IPS-NIHi7 (cell line): ENCODE results near the gene FAF1.
"Not testable (repeated sequence)": the region's sequence is repeated elsewhere in the genome, so short reads cannot be mapped to it uniquely, and the experiment has no call there.

ENCODE experiments used
- DNase-seq: peaks from one replicate; pipeline ENCODE4 v3.0.0; 2012; ENCODE audit warnings: mixed read lengths; ENCODE audit errors: extremely low spot score

FAF1 gene

DNA sequence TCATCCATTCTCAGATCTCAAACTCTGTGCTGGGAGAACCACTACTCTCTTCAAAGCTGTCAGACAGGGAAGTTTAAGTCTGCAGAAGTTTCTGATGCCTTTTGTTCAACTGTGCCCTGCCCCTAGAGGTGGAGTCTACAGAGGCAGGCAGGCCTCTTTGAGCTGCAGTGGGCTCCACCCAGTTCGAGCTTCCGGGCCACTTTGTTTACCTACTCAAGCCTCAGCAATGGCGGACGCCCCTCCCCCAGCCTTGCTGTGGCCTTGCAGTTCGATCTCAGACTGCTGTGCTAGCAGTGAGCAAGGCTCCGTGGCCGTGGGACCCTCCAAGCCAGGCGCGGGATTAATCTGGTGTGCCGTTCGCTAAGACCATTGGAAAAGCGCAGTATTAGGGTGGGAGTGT is 49.7 kb downstream of the FAF1 start:
- DNase-seq, result not testable (repeated sequence)

GRCh38 chr1:50907610-50908009 is 52.5 kb downstream of the FAF1 start:
- not testable (repeated sequence) for DNase-seq

GRCh38 chr1:50906050-50906449 is 54.0 kb downstream of the FAF1 start:
- not testable (repeated sequence) for DNase-seq

DNA sequence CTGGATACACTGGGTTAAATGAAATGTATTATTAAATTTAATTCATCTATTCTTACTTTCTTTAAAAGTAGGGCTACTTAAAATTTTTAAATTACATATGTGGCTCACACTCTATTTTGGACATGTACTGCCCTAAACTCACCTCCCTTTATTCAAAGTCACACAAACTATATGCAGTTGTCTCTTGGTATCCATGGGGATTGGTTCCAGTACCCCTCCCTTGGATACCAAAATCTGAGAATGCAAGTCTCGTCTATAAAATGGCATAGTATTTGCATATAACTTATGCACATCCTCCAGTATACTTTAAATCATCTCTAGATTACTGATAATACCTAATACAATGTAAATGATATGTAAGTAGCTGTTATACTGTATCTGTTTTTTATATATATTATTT is 57.6 kb downstream of the FAF1 start:
- no peak for DNase-seq

- DNase-seq, result no peak
These were observed 58.2 kb downstream of the FAF1 start for GRCh38 chr1:50901872-50902271.

GRCh38 chr1:50898773-50899172 is 61.3 kb downstream of the FAF1 start:
- no peak for DNase-seq

- no peak for DNase-seq
These were observed 65.7 kb downstream of the FAF1 start for GRCh38 chr1:50894340-50894739.

DNA sequence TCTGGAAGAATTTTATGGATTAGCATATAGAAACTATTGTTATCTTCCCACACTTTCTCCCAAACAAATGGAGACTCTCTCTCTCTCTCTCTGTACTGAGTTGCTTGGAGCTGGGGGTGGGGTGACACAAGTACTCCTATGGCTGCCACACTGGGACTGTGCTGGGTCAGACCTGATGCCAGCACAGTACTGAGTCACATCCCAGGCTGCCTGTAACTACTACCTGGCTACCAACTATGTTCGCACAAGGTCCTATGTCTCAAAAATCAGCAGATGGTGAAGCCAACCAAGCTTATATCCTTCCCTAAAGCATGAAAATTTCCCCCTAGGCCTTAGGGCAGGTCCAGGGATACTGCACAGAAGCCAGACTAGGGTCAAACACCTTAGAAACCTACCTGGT is 66.6 kb downstream of the FAF1 start:
- DNase-seq, result no peak

DNA sequence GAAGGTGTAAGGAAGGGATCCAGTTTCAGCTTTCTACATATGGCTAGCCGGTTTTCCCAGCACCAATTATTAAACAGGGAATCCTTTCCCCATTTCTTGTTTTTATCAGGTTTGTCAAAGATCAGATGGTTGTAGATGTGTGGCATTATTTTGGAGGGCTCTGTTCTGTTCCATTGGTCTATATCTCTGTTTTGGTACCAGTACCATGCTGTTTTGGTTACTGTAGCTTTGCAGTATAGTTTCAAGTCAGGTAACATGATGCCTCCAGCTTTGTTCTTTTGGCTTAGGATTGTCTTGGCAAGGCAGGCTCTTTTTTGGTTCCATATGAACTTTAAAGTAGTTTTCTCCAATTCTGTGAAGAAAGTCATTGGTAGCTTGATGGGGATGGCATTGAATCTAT is 72.5 kb downstream of the FAF1 start:
- not testable (repeated sequence) for DNase-seq

- DNase-seq, result no peak
These were observed 79.7 kb downstream of the FAF1 start for GRCh38 chr1:50880373-50880772.

DNA sequence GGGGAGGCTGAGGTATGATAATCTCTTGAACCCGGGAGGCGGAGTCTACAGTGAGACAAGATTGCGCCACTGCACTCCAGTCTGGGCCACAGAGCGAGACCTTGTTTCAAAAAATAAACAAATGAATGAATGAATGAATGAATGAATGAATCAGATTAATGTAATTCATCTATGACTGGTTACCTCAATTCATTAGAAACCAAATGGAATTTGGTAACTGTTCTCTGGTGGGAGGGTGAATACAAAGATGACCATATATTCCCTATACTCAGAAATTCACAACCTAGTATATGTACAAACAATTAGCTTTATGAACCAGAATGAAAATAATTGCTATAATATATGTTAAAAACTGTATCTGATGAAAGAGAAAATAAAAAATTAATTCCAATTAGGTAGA is 80.9 kb downstream of the FAF1 start:
- DNase-seq, result no peak

GRCh38 chr1:50878434-50878833 is 81.6 kb downstream of the FAF1 start:
- no peak for DNase-seq

- DNase-seq, result no peak
These were observed 82.4 kb downstream of the FAF1 start for GRCh38 chr1:50877641-50878040.

DNA sequence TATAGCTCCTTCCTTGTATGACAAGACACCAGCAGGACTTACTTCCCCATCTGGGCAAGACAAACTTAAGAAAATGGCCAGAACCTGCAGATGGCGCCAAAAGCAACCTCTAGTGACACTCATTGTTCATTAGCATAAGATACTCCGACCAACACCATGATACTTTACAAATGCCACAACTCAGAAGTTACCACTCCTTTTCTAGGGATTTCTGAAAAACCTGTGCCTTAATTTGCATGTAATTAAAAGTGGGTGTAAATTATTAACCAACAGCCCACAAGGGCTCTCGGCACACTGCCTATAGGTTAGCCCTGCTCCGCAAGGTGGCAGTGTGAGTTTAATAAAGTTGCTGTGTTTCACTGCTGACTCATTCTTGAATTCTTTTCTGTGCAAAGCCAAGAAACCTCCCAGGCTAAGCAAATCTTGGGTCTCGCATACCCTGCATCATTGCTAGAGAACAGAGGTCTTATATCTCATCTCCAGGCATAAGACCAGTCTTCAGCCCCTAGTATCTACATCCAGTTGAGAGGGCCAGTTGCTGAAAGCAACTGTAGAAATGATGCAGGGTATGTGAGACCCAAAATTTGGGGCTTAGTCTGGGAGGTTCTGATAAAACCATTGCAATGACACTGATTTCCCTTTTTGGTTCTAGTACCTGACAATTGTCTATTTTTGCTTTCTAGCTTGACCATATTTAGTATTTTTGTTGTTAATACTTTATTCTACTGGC is 86.4 kb downstream of the FAF1 start:
- peak; percentile 62 for DNase-seq

GRCh38 chr1:50864845-50865244 is 95.2 kb downstream of the FAF1 start:
- DNase-seq, result not testable (repeated sequence)

- no peak for DNase-seq
These were observed 98.3 kb downstream of the FAF1 start for GRCh38 chr1:50861772-50862171.

DNA sequence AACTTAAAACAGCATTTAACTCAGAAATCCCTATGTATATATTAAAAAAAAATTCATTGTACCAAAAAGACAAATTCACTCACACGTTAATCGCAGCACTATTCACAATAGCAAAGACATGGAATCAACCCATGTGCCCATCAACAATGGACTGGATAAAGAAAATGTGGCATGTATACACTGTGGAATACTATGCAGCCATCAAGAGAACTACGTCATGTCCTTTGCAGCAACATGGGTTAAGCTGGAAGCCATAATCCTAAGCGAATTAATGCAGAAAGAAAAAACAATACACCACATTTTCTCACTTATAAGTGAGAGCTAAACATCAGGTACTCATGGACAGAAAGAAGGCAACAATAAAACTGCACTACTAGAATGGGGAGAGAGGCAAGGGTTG is 99.4 kb downstream of the FAF1 start:
- no peak for DNase-seq

DNA sequence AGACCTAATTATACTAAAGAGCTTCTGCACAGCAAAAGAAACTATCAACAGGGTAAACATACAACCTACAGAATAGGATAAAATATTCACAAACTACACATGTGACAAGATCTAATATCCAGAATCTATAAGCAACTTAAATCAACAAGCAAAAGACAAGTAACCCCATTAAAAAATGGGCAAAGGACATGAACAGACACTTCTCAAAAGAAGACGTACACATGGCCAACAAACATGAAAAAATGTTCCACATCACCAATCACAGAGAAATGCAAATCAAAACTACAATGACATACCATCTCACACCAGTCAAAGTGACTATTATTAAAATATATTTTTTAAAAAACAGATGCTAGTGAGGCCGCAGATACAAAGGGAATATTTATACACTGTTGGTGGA is 99.8 kb downstream of the FAF1 start:
- DNase-seq, result no peak

GRCh38 chr1:50859657-50860056 is 100.4 kb downstream of the FAF1 start:
- DNase-seq, result no peak

- DNase-seq, result no peak
These were observed 101.3 kb downstream of the FAF1 start for GRCh38 chr1:50858761-50859160.

- no peak for DNase-seq
These were observed 102.4 kb downstream of the FAF1 start for GRCh38 chr1:50857702-50858101.

- DNase-seq, result no peak
These were observed 106.7 kb downstream of the FAF1 start for GRCh38 chr1:50853325-50853724.

- DNase-seq, result no peak
These were observed 107.2 kb downstream of the FAF1 start for GRCh38 chr1:50852889-50853288.

DNA sequence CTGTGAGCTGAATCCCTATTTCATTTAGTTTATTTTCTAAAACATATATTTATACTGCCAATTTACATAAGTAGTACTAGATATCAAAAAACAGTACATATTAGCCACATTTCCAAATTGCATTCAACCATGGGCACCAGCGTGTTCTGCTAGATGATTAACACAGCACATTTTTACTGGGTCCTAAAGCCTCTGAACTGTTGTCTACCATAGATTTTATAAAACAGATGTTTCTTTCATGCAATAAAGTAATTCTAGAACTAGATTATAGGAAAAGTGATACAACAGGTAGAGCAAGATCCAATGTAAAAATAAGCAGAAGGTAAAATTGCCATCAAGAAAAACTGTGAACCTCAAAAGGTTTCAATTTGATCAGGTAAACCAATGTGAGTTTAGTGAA is 108.6 kb downstream of the FAF1 start:
- no peak for DNase-seq
